HL-60 (cell line): ENCODE results near the gene SPAG9.

Experiments
- DNase-seq, 2 experiments: peaks; one replicate each; pipeline ENCODE4 v3.0.0-alpha.2; 2010 to 2020; ENCODE audit warnings: low read depth in 1 of 2, low spot score in 1 of 2
- H3K27ac ChIP-seq: fragments of 250-450 bp; sonication (Bioruptor Pico); replicated peaks from 2 replicates; pipeline ENCODE4 v1.5.1; 2020; ENCODE audit warnings: mild to moderate bottlenecking, moderate library complexity
- H3K27me3 ChIP-seq: fragments of 250-450 bp; sonication (Bioruptor Pico); 2 replicates; pipeline ENCODE4 v1.5.1; 2021; ENCODE audit warnings: mild to moderate bottlenecking, moderate library complexity; ENCODE audit not compliant: insufficient read depth, poor library complexity, severe bottlenecking
- H3K4me3 ChIP-seq: replicated peaks from 2 replicates; pipeline ENCODE4 v1.5.1; 2011; ENCODE audit warnings: mild to moderate bottlenecking, control low read depth, low read length; ENCODE audit not compliant: insufficient read depth
- GABPA ChIP-seq: IDR thresholded peaks from 2 replicates; pipeline ENCODE4 v1.6.1; 2012; ENCODE audit warnings: low read depth
- POLR2AphosphoS5 ChIP-seq: IDR thresholded peaks from 2 replicates; pipeline ENCODE4 v1.6.1; 2012; ENCODE audit warnings: low read depth
- REST ChIP-seq: IDR thresholded peaks from 2 replicates; pipeline ENCODE4 v1.6.1; 2012; ENCODE audit warnings: low read depth; ENCODE audit not compliant: insufficient replicate concordance
- SPI1 ChIP-seq: IDR thresholded peaks from 2 replicates; pipeline ENCODE4 v1.6.1; 2012; ENCODE audit warnings: low read depth, mild to moderate bottlenecking, borderline replicate concordance
- TF ChIP-seq, protein P1 (sequence below): IDR thresholded peaks from one replicate; pipeline ENCODE4 v1.5.1; 2011; ENCODE audit warnings: low read length, control low read depth, inconsistent platforms; ENCODE audit not compliant: insufficient read depth

The SPAG9 gene

GRCh38 chr17:50952889-50953288 is 167.8 kb downstream of the SPAG9 start:
- Histone ChIP-seq H3K27me3 (no peaks in the 10 kb centered on the region), H3K4me3 (no peak overlapping the region), H3K27ac (no peak overlapping the region)
- TF ChIP-seq REST (no peak), POLR2AphosphoS5 (no peak), GABPA (no peak)
- TF ChIP-seq, protein P1, sequence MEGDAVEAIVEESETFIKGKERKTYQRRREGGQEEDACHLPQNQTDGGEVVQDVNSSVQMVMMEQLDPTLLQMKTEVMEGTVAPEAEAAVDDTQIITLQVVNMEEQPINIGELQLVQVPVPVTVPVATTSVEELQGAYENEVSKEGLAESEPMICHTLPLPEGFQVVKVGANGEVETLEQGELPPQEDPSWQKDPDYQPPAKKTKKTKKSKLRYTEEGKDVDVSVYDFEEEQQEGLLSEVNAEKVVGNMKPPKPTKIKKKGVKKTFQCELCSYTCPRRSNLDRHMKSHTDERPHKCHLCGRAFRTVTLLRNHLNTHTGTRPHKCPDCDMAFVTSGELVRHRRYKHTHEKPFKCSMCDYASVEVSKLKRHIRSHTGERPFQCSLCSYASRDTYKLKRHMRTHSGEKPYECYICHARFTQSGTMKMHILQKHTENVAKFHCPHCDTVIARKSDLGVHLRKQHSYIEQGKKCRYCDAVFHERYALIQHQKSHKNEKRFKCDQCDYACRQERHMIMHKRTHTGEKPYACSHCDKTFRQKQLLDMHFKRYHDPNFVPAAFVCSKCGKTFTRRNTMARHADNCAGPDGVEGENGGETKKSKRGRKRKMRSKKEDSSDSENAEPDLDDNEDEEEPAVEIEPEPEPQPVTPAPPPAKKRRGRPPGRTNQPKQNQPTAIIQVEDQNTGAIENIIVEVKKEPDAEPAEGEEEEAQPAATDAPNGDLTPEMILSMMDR = no peak
- DNase-seq = no peak

DNA sequence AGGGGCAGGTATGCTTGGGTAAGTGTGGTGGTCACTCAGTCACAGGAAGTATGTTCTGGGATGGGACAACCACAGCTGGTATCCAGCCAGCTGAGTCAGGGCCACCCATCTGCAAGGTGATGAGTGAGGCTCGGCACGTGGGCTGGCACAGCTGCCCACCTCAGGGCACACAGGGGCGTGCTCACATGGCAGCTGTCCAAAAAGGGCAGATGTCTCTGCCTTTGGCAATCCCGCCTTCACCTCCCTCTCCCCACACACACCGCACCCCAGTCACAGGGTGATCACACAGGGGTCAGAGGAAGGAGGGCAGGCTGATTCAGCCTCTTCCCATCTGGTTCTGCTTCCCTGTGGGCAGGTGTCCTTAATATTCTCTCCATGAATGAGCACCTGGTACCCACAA is 168.7 kb downstream of the SPAG9 start:
- H3K4me3 ChIP-seq = no peak overlapping the region
- H3K27me3 ChIP-seq = no peaks in the 10 kb centered on the region
- DNase-seq = peak; percentile 43 to 56
- H3K27ac ChIP-seq = no peak overlapping the region
- TF ChIP-seq, protein P1 = no peak
- TF ChIP-seq POLR2AphosphoS5 = peak; percentile 95

GRCh38 chr17:50949989-50950877 is 170.4 kb downstream of the SPAG9 start:
- H3K27ac ChIP-seq = peak overlapping the region; percentile 51
- peak; percentile 49 to 87 for DNase-seq
- TF ChIP-seq, protein P1 = peak; percentile 64
- TF ChIP-seq REST (no peak), SPI1 (peak; percentile 98), POLR2AphosphoS5 (peak; percentile 58; the same call in 1 of the 2 replicates)
- H3K4me3 ChIP-seq = 0 out of 2 replicates have a peak overlapping the region, but pooled peaks have one; percentile 3
- no peaks in the 10 kb centered on the region for H3K27me3 ChIP-seq
